Measurements from ENCODE around the gene CLASP2.

Gene CLASP2

GRCh38 chr3:33650495-33650894, 67.6 kb downstream of the CLASP2 start:
- intact Hi-C loops (cut with DNase I; ENCODE audit: low total_unique reads) = no loop called here
- DNase-seq = no peak
- no peaks in the 10 kb centered on the region for H3K9me3 ChIP-seq
- H3K27me3 ChIP-seq = no peaks in the 10 kb centered on the region
- peaks cover 0 to 5% (median 0%) of the 10 kb centered on the region in 3 donors for H3K36me3 ChIP-seq
- H3K27ac ChIP-seq = no peak overlapping the region
- no peak for TF ChIP-seq CTCF (IDR thresholded peaks at IDR 0.05)
- H3K4me1 ChIP-seq = no peaks in the 10 kb centered on the region
- H3K4me3 ChIP-seq = no peak overlapping the region

GRCh38 chr3:33648793-33649192, 69.3 kb downstream of the CLASP2 start:
- Histone ChIP-seq H3K4me3 (no peak overlapping the region), H3K27ac (no peak overlapping the region), H3K4me1 (no peaks in the 10 kb centered on the region), H3K9me3 (no peaks in the 10 kb centered on the region), H3K36me3 (peaks cover 0 to 5% (median 0%) of the 10 kb centered on the region in 3 donors), H3K27me3 (no peaks in the 10 kb centered on the region)
- DNase-seq = no peak
- no peak for TF ChIP-seq CTCF (IDR thresholded peaks at IDR 0.05)
- intact Hi-C loops (cut with DNase I; ENCODE audit: low total_unique reads) = loop anchor here (5.0 kb wide), 1 partner anchor 64 kb away; no protein-coding TSS in a partner anchor

GRCh38 chr3:33646406-33646805, 71.6 kb downstream of the CLASP2 start:
- Histone ChIP-seq H3K4me3 (no peak overlapping the region), H3K4me1 (no peaks in the 10 kb centered on the region), H3K9me3 (no peaks in the 10 kb centered on the region), H3K27me3 (no peaks in the 10 kb centered on the region), H3K27ac (no peak overlapping the region), H3K36me3 (peaks cover 0 to 5% (median 0%) of the 10 kb centered on the region in 3 donors)
- intact Hi-C loops (cut with DNase I; ENCODE audit: low total_unique reads) = loop anchor here (5.0 kb wide), 1 partner anchor 66 kb away; no protein-coding TSS in a partner anchor
- no peak for TF ChIP-seq CTCF (IDR thresholded peaks at IDR 0.05)
- DNase-seq = no peak

GRCh38 chr3:33645060-33645647, 72.9 kb downstream of the CLASP2 start:
- no peak for DNase-seq
- intact Hi-C loops (cut with DNase I; ENCODE audit: low total_unique reads) = loop anchor here (5.0 kb wide), 1 partner anchor 67 kb away; no protein-coding TSS in a partner anchor
- Histone ChIP-seq H3K4me1 (no peaks in the 10 kb centered on the region), H3K36me3 (peaks cover 0 to 5% (median 0%) of the 10 kb centered on the region in 3 donors), H3K27ac (no peak overlapping the region), H3K27me3 (no peaks in the 10 kb centered on the region), H3K4me3 (no peak overlapping the region), H3K9me3 (no peaks in the 10 kb centered on the region)
- TF ChIP-seq CTCF (IDR thresholded peaks at IDR 0.05) = no peak

GRCh38 chr3:33644582-33644981, 73.5 kb downstream of the CLASP2 start:
- DNase-seq = no peak
- Histone ChIP-seq H3K4me1 (no peaks in the 10 kb centered on the region), H3K36me3 (peaks cover 0 to 5% (median 0%) of the 10 kb centered on the region in 3 donors), H3K27ac (no peak overlapping the region), H3K9me3 (no peaks in the 10 kb centered on the region), H3K4me3 (no peak overlapping the region), H3K27me3 (no peaks in the 10 kb centered on the region)
- intact Hi-C loops (cut with DNase I; ENCODE audit: low total_unique reads) = no loop called here
- TF ChIP-seq CTCF (IDR thresholded peaks at IDR 0.05) = no peak

All from tibial artery (tissue), 4 donors.